Thoracic aorta (tissue), 2 donors: ENCODE measurements around the gene COPS2. TPM values are rescaled to one million over a fixed set of nuclear protein-coding genes. Genes with fewer than 3 reads are reported as not detected.

Experiments used
- ATAC-seq: fragments of 150-250 bp; one replicate; pipeline ENCODE4 v1.8.0; 2017; ENCODE audit warnings: low read depth; ENCODE audit not compliant: insufficient number of reproducible peaks, low FRiP score
- DNase-seq: peaks from one replicate; pipeline ENCODE4 v3.0.0-alpha.2; 2020; ENCODE audit warnings: low spot score
- H3K27ac ChIP-seq, 2 donors: fragments of 200-600 bp; sonication (generic); 1 replicate in 1 of 2; 2 replicates in 1 of 2; pipeline ENCODE4 v1.5.1; 2016; ENCODE audit warnings: mild to moderate bottlenecking in 2 of 2, moderate library complexity in 2 of 2
- H3K27me3 ChIP-seq: fragments of 200-600 bp; sonication (generic); replicated peaks from 2 replicates; pipeline ENCODE4 v1.6.0; 2016; ENCODE audit warnings: mild to moderate bottlenecking; ENCODE audit not compliant: insufficient read depth
- H3K36me3 ChIP-seq: fragments of 200-600 bp; sonication (generic); one replicate; pipeline ENCODE4 v1.5.1; 2016
- H3K4me1 ChIP-seq, 2 donors: fragments of 200-600 bp; sonication (generic); 1 replicate in 1 of 2; 2 replicates in 1 of 2; pipeline versions ENCODE4 v1.5.1 to v1.6.0; 2016; ENCODE audit warnings: low read depth in 2 of 2, mild to moderate bottlenecking in 1 of 2; ENCODE audit not compliant: control insufficient read depth in 1 of 2
- H3K4me3 ChIP-seq: fragments of 200-600 bp; sonication (generic); 2 replicates; pipeline ENCODE4 v1.5.1; 2016; ENCODE audit warnings: mild to moderate bottlenecking
- H3K9me3 ChIP-seq: fragments of 200-600 bp; sonication (generic); 2 replicates; pipeline ENCODE4 v1.5.1; 2016
- total RNA-seq, 2 donors: library from RNA; depleted of rRNA; stranded (reverse); fragments of >200 nt; gene quantifications; one replicate each; pipeline versions ENCODE4 v1.1.0 to v1.2.3, GENCODE V29; 2016
- TF ChIP-seq, protein P1 (sequence below): fragments of 200-600 bp; sonication (generic); IDR thresholded peaks from one replicate; pipeline ENCODE4 v1.5.1; 2019; ENCODE audit warnings: antibody characterized with exemption

Gene COPS2
- total RNA-seq, 2 donors from 2014 or later, result 31.3 to 71.3 TPM

DNA sequence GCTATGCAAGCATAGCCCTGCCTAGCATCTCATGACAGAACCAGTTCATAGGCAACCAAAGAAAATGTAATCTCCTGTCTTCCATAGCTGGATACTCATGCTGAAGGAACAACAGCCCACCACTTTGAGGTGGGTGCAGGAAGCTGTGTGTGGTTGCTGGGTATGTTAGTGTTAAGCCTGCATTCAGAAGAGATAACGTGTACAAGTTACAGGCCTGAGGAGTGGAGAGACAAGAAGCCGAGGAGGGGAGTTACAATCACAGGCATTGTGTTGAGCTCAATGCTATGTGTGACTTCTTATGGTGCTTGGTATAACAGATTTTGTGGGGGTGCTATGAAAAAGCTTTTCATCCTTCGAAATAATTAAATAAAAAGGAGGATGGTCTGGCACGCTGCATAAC lies 66.4 kb downstream of the COPS2 start:
- H3K4me3 ChIP-seq, result no peak overlapping the region
- no peaks in the 10 kb centered on the region for H3K27me3 ChIP-seq
- no peaks in the 10 kb centered on the region for H3K4me1 ChIP-seq
- TF ChIP-seq, protein P1, sequence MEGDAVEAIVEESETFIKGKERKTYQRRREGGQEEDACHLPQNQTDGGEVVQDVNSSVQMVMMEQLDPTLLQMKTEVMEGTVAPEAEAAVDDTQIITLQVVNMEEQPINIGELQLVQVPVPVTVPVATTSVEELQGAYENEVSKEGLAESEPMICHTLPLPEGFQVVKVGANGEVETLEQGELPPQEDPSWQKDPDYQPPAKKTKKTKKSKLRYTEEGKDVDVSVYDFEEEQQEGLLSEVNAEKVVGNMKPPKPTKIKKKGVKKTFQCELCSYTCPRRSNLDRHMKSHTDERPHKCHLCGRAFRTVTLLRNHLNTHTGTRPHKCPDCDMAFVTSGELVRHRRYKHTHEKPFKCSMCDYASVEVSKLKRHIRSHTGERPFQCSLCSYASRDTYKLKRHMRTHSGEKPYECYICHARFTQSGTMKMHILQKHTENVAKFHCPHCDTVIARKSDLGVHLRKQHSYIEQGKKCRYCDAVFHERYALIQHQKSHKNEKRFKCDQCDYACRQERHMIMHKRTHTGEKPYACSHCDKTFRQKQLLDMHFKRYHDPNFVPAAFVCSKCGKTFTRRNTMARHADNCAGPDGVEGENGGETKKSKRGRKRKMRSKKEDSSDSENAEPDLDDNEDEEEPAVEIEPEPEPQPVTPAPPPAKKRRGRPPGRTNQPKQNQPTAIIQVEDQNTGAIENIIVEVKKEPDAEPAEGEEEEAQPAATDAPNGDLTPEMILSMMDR, result no peak
- H3K36me3 ChIP-seq, result no peaks in the 10 kb centered on the region
- H3K27ac ChIP-seq, result no peak overlapping the region
- DNase-seq (no peak), ATAC-seq (no peak)
- no peaks in the 10 kb centered on the region for H3K9me3 ChIP-seq

DNA sequence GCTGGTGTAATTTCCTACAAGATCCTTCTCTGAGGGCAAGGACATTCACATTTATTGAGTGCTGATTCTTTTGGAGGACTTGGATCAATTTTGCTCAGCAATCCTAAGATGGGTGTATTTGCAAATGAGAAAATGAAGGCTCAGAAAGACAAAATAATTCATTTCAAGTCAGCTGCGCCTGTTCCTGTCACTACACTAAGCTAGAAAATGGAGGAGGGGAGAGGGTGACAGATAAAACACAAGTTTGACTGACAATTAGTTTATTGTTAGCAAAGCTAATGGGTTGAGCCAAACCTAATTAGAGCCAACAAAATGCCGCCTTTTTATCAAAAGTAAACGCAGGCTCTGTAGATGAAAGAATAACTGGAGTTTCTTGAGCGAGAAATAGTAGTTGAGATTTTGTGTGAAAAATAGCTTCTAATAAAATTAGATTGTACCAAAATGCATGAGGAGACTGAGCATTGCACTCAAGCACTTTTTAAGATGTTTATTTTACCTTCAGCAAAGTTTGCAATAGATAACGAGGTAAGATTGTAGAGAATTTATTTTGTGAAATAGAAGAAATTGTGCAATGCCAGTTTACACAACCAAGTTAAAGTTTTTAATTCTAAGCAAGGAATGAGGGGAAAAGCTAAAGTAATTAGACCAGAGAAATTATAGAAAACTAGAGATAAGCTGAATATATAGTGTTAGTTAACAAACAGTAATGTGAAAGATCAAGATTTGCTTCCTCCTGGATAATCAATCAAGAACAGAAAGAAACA lies 69.5 kb downstream of the COPS2 start:
- TF ChIP-seq, protein P1, result no peak
- ATAC-seq, result no peak

DNA sequence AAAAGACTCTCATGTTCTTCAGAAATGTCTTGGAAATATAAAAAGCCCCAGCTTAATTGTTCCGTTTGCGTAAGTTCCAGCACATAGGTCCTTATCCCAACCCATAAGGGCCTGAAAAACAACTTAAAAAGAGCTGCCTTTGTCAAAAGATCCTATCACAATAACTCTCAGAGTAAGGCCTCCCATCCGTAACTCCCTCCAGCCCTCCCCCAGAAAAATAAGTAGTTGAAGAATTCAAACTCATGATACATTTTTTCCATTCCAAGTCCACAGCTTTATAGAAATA lies 71.2 kb downstream of the COPS2 start:
- Histone ChIP-seq H3K27me3 (no peaks in the 10 kb centered on the region), H3K4me1 (no peaks in the 10 kb centered on the region), H3K9me3 (no peaks in the 10 kb centered on the region), H3K27ac (no peak overlapping the region), H3K36me3 (no peaks in the 10 kb centered on the region), H3K4me3 (no peak overlapping the region)
- TF ChIP-seq, protein P1, result no peak
- no peak for DNase-seq
- ATAC-seq, result no peak

More for the DNA sequence above, 69.5 kb downstream of the COPS2 start:
- H3K27me3 ChIP-seq, result no peaks in the 10 kb centered on the region
- H3K36me3 ChIP-seq, result no peaks in the 10 kb centered on the region
- no peak for DNase-seq
- no peaks in the 10 kb centered on the region for H3K4me1 ChIP-seq
- no peak overlapping the region for H3K4me3 ChIP-seq
- no peak overlapping the region for H3K27ac ChIP-seq
- no peaks in the 10 kb centered on the region for H3K9me3 ChIP-seq

DNA sequence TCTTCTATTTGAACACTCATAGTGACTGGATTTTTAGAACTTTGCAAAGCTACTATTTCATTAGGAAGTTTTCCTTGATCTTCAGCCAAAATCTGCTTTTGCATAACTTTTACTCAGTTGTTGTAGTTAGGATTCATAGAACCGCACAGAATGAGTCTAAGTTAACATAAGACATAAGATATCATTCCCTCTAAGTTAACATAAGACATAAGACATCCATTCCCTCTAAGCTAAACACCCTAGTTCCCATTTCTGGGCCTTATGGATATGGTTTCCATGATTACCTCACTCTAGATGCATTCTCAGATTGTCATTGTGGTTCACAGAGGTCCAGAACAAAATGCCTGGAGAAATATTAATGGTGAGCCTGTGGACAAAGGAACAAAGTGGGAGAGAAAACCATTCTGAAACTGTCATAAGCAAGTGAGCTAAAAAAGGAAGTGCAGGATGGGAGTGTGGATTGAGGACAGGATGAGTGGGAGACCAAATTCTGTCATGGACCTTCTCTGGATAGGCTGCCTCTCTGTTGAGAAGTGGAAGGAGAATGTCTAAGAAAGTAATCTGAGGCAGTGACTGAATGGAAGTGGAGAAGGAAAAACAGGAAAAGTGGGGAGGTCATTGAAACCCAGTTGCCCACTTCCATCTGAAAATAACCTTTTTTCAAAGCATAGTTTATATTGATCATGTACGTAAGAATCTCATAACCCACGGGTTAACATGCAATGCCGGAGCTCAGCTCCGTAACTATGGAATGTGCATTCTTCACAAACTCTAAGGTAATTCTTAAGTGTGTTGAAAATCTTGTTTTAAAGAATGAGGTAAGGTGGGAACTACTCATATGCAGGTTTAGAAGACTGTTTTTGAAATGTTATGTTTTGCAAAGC lies 71.8 kb downstream of the COPS2 start:
- no peaks in the 10 kb centered on the region for H3K27me3 ChIP-seq
- H3K9me3 ChIP-seq, result no peaks in the 10 kb centered on the region
- TF ChIP-seq, protein P1, result no peak
- no peak for DNase-seq
- H3K4me1 ChIP-seq, result no peaks in the 10 kb centered on the region
- ATAC-seq, result no peak
- H3K36me3 ChIP-seq, result no peaks in the 10 kb centered on the region
- no peak overlapping the region for H3K4me3 ChIP-seq
- no peak overlapping the region for H3K27ac ChIP-seq

DNA sequence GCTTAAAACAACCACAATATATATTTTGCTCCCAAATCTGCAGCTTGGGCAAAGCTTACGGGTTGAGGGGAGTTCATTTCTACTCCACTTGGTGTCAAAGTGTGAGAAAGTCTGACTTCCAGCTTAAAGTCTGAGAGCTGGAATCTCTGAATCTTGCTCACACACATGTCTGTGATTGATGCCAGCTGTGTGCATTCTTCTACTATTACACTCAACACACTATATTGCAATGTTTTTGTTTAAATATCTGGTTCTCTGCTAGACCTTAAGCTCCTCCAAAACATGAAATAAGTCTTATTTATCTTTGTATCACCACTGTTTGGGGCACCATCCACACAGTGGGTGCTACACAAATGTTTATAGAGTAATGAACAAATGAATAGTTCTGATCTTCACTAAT lies 72.4 kb downstream of the COPS2 start:
- Histone ChIP-seq H3K4me1 (no peaks in the 10 kb centered on the region), H3K4me3 (no peak overlapping the region), H3K36me3 (no peaks in the 10 kb centered on the region), H3K27me3 (no peaks in the 10 kb centered on the region), H3K27ac (no peak overlapping the region), H3K9me3 (no peaks in the 10 kb centered on the region)
- DNase-seq (no peak), ATAC-seq (no peak)
- TF ChIP-seq, protein P1, result no peak
